ENCODE data around the gene RIC8A. TPM values are rescaled to one million over a fixed set of nuclear protein-coding genes. Genes with fewer than 3 reads are reported as not detected.

Gene RIC8A
- total and polyA plus RNA-seq, 10 of the 15 experiments (the other 5 are each of a cell fraction or from before 2014, with no cell fraction given): 10.4 to 157 (median 81.4) TPM

- TF ChIP-seq CREB1 (IDR thresholded peaks at IDR 0.05; ENCODE audit: low read depth) (0 out of 2 replicates have a peak, but pooled peaks have one; percentile 25), YBX1 (IDR thresholded peaks at IDR 0.05) (no peak), MEF2A (IDR thresholded peaks at IDR 0.05; ENCODE audit: insufficient read depth, low read depth, low read length) (no peak), SMAD1 (IDR thresholded peaks at IDR 0.05; ENCODE audit: low read depth, partially characterized antibody) (no peak), EP300 (IDR thresholded peaks at IDR 0.05; ENCODE audit: borderline replicate concordance in 1 of 2, control insufficient read depth in 1 of 2, low read depth in 2 of 2, low read length in 2 of 2) (peak in 1 of 2 experiments; percentile 42; a peak in 1 of 4 replicates), NBN (IDR thresholded peaks at IDR 0.05) (peak; percentile 13; the same call in 1 of the 2 replicates), ZBTB40 (IDR thresholded peaks at IDR 0.05; ENCODE audit: borderline replicate concordance) (0 out of 2 replicates have a peak, but pooled peaks have one; percentile 15), USF1 (IDR thresholded peaks at IDR 0.05; ENCODE audit: borderline replicate concordance, extremely low read length, insufficient read depth, low read depth, low read length) (no peak), STAT1 (conservative IDR thresholded peaks at IDR 0.05) (no peak), HDGF (IDR thresholded peaks at IDR 0.05) (0 out of 2 replicates have a peak, but pooled peaks have one; percentile 63), E2F8 (IDR thresholded peaks at IDR 0.05; ENCODE audit: low read depth, partially characterized antibody) (peak; percentile 55), KDM1A (IDR thresholded peaks at IDR 0.05; ENCODE audit: borderline replicate concordance) (no peak), RELA (IDR thresholded peaks at IDR 0.05; ENCODE audit: borderline replicate concordance, partially characterized antibody) (no peak), HDAC6 (IDR thresholded peaks at IDR 0.05; ENCODE audit: unreplicated experiment) (peak; percentile 60), NKRF (conservative IDR thresholded peaks at IDR 0.05) (no peak), PAX5 (IDR thresholded peaks at IDR 0.05; ENCODE audit: borderline replicate concordance, low read depth, low read length) (0 out of 2 replicates have a peak, but pooled peaks have one; percentile 35)
These were observed 28.1 kb downstream of the RIC8A start (continued) for GRCh38 chr11:235609-235996.
